ENCODE measurements around the gene SPNS1.

DNA sequence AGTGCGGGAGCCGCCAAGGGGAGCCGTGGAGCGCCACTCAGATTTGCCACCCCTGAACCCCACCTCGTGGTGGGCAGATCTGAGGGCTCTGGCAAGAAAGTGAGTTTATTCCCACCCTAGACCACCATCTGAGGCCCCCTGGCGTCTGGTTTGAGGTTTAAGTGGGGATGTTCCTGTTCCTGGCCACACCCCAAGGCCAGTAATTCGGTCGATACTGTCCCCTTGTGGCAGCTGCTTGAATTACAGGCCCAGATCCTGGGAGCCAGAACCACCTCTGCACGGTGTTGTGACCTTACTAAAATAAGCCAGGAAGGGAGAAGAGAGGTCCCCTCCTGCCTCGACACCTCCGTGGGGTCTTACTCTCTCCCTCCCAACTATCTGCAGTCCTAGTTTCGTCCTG, 6.9 kb downstream of the SPNS1 start:
- no peak for TF ChIP-seq POLR2AphosphoS5 (IDR thresholded peaks at IDR 0.05; ENCODE audit: borderline replicate concordance, low read depth, low read length)
- TF ChIP-seq FOXP2 (optimal IDR thresholded peaks at IDR 0.05; ENCODE audit: control extremely low read depth, extremely low read length, insufficient read depth), result no peak
- no peak for TF ChIP-seq EZH2 (IDR thresholded peaks at IDR 0.05)
